NCI-H345 (cell line): ENCODE measurements around the gene DIP2B.
"Not testable (repeated sequence)": the region's sequence is repeated elsewhere in the genome, so short reads cannot be mapped to it uniquely, and the experiment has no call there.

ENCODE experiments used
- DNase-seq: peaks from one replicate; lab custom pipeline; 2025; lab: John Stamatoyannopoulos, UW

DIP2B gene

DNA sequence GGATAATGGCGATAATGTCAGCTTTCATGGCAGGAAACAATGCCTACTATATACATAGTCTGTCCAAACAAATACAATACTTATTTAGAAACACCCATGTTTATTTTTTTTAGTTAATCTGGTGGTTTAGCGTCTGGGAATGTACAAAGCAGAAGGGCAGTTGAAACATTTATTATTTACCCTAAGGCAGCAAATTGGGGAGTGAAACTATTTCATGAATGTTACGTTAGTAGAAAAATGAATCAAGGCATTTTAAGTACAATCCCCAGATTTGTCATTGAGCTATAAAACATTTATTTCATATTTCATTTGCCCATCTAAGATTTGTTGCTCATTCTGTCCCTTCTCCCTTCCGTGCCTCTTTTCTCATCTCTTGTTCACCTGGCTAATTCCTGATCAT lies 172.0 kb downstream of the DIP2B start:
- DNase-seq: no peak

- no peak for DNase-seq
These were observed 173.1 kb downstream of the DIP2B start for GRCh38 chr12:50677858-50678257.

GRCh38 chr12:50678650-50679365 lies 174.0 kb downstream of the DIP2B start:
- no peak for DNase-seq

GRCh38 chr12:50679612-50680011 lies 174.8 kb downstream of the DIP2B start:
- DNase-seq: no peak

- not testable (repeated sequence) for DNase-seq
These were observed 176.3 kb downstream of the DIP2B start for GRCh38 chr12:50681064-50681463.

GRCh38 chr12:50685641-50686040 lies 180.9 kb downstream of the DIP2B start:
- no peak for DNase-seq

- no peak for DNase-seq
These were observed 181.6 kb downstream of the DIP2B start for GRCh38 chr12:50686406-50686805.

DNA sequence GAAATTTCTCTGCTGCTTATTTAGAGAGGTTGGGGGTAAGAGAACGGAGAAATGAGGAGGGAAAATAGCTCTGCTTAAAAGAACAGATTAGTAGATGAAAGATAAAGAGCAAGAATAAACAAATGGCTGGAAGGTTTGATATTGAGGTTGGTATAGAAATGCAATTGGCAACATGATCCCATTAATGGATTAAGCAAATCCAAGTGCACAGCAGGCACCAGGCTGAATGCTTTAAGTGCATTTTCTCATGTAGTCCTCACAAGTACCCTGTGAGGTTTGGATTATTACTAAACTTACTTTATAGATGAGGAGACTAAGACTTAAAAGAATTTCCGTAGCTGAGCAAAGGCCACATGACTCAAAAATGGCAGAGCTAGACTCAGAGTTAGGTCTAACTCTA lies 182.2 kb downstream of the DIP2B start:
- DNase-seq: no peak

DNA sequence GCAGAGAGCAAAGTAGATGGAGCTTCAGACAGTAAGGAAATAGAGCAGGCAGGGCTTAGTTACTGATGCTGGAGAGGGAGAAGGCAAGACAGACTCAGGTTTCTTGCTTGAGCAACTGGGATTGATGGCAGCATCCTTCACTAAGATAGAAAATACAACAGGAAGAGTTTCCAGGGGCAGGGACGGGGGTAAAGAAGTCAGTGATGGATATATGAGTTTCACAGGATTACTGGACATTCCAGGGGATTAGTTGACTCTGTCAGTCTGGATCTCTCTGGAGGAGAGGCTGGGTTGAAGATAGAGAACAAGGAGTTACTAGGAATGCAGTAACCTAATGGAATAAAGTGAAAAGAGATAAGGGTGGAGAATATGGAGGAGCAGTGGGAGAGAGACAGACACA lies 184.7 kb downstream of the DIP2B start:
- DNase-seq: no peak

DNA sequence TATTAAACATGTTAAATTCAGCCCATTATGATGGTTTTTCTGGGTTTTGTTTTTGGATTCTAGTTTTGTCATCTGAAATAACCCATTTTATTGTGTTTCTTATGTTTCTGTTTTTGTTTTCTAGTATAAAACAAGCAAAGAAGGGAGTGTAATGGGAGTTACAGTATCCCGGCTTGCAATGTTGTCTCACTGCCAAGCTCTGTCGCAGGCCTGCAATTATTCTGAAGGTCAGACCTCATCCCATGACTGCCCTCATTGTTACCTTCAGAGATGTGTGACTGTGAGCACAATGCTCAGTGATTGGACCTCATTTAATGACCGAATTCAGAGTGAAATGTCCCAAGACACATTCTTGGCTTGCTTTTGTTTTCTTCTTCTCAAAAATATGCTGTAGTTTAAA lies 186.1 kb downstream of the DIP2B start:
- DNase-seq: no peak

- no peak for DNase-seq
These were observed 191.2 kb downstream of the DIP2B start for GRCh38 chr12:50695961-50696360.

DNA sequence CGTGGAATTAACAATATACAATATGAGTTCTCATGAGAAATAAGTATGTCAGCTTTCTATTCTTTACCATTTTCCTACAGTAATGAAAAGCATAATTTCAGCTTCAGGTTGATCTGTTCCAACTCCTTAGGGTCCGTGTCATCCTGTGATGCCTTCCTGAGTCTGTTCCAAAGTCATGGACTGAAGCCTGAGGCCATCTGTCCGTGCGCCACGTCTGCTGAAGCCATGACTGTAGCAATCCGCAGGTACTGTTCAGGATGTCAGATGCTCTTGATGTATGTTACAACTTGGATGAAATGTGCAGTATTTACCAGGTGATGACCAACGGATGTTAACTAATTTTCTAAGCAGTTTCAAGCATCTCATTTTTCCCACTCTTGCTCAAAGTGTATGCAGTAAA lies 192.1 kb downstream of the DIP2B start:
- DNase-seq: no peak

DNA sequence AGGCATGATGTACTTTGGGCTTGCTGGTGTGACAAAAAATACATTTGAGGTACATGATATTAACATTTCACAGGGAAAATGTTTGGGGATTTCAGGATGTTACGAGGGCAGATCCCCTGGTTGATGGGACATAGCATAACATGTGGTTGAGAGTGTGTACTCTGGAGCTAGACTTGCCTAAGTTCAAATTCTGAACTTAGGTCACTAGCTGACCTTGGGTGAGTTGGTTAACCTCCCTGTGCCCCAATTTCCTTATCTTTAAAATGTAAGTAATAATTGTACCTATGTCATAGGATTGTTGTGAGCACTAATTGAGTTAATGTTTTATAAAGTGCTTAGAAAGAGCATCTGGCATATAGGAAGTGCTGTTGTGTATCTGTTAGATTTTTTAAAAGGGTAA lies 194.4 kb downstream of the DIP2B start:
- DNase-seq: no peak

GRCh38 chr12:50699940-50700339 lies 195.2 kb downstream of the DIP2B start:
- DNase-seq: peak; percentile 1

DNA sequence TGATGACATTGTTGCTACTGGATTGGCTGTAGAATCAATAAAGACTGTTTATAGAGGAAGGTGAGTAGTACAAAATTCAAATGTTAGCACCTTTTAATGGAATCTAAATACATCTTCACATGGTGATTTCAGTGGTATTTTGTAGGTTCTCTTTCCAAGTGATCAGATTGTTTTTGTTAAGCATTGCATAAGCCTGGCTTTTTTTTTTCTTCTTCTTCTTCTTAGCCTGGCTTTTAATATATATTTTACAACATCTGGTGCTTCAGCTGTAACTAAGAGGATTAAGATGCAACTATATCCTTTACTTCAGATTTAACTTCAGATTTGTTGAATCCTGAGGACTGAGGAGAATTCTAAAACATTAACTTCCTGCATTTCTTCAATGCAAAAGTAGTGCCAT lies 201.8 kb downstream of the DIP2B start:
- DNase-seq: no peak

DNA sequence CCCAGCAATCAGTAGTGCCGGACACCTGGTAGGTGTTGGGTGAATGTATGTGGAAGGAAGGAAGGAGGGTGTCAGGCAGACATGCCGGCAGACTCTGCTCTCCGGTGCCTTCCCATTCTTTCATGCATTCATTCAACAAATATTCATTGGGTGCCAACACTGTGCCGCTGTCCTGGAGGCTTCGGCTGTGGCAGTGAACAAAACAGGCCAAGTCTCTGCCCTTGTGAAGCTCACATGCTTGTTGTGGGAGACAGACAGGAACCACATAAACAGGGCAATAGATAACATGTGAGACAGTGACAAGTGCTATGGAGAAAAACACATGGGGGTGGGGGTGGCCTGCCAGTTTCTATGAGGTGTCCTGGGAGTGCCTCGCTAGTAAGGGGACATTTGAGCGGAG lies 202.6 kb downstream of the DIP2B start:
- no peak for DNase-seq

DNA sequence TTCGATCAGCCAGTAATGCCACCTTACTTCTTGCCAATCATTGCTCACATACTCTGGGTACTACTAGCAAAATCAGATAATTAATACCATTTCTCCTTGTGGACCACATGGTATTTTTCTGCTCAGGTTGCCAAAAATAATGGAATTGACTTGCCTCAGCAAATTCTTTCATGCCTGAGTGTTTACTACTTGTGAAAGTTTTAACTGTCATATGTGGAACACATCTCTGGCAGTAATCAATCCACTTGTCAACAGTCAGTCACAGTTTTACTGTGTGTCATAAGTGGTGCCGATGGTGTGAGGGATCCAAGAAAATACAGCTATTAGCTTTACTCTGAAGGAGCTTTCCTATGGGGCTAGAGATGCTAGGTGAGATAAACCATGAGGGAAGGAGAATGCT lies 203.8 kb downstream of the DIP2B start:
- no peak for DNase-seq

- DNase-seq: no peak
These were observed 206.3 kb downstream of the DIP2B start for GRCh38 chr12:50711121-50711520.

- DNase-seq: no peak
These were observed 210.4 kb downstream of the DIP2B start for GRCh38 chr12:50715174-50715573.

GRCh38 chr12:50718760-50719159 lies 214.0 kb downstream of the DIP2B start:
- no peak for DNase-seq

DNA sequence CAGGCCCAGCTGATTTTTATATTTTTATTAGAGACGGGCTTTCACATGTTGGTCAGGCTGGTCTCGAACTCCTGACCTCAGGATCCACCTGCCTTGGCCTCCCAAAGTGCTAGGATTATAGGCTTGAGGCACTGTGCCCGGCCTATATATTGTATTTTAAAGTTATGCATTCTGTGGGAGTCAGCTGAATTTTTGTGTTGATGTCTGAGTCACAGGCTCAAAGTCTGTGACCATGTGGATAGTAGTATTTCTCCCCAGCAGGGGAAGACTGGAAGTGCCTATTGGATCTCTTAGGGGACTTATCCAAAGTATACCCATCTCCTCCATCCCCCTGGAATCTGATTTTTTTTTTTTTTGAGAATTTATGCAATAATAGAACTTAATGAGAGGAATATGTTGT lies 215.3 kb downstream of the DIP2B start:
- DNase-seq: no peak

GRCh38 chr12:50720501-50720900 lies 215.7 kb downstream of the DIP2B start:
- DNase-seq: no peak

DNA sequence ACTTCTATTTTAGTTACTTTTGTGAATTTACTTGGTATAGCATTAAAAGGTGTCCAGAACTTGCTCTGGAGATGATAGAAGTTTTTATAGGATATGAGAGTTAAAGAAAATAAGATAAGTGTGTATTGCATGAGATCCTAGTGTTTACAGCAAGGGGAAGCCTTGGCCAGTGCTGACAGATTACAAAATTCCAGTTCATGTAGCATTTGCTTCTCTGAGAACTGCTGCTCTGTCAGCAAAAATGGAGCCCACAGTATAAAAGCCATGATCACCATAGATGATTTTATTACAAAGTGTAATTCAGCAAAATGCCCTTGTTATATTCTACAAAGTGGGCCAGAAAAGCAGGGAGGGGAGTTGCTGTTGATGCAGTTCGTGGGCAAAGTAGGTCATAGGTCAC lies 219.1 kb downstream of the DIP2B start:
- no peak for DNase-seq
